SK-N-SH treated with all-trans-retinoic acid at 6 μM for 48 hours (cell line): Measurements from ENCODE around the gene CACNA2D3.

Experiments
- ATAC-seq: fragments of 200-7000 bp; cut with Tn5 transposase; 3 replicates; pipeline ENCODE4 v1.9.1; 2020; ENCODE audit warnings: mild to moderate bottlenecking, moderate library complexity
- BACH2 ChIP-seq: fragments of 250-450 bp; sonication (Bioruptor Pico); IDR thresholded peaks from 2 replicates; pipeline ENCODE4 v1.9.0; 2021; ENCODE audit warnings: mild to moderate bottlenecking, borderline replicate concordance
- CSDC2 ChIP-seq: fragments of 250-450 bp; sonication (Bioruptor Pico); IDR thresholded peaks from 2 replicates; pipeline ENCODE4 v1.5.0; 2020; ENCODE audit warnings: mild to moderate bottlenecking, moderate library complexity
- ESRRG ChIP-seq: fragments of 250-450 bp; sonication (Bioruptor Pico); IDR thresholded peaks from 2 replicates; pipeline ENCODE4 v1.6.1; 2021; ENCODE audit warnings: mild to moderate bottlenecking
- GLIS3 ChIP-seq: fragments of 250-450 bp; sonication (Bioruptor Pico); IDR thresholded peaks from 2 replicates; pipeline ENCODE4 v1.5.0; 2020; ENCODE audit warnings: mild to moderate bottlenecking, moderate library complexity
- ISL1 ChIP-seq: fragments of 250-450 bp; sonication (Bioruptor Pico); IDR thresholded peaks from 2 replicates; pipeline ENCODE4 v2.1.2; 2022; ENCODE audit warnings: mild to moderate bottlenecking, moderate library complexity
- OSR1 ChIP-seq: fragments of 250-450 bp; sonication (Bioruptor Pico); IDR thresholded peaks from 2 replicates; pipeline ENCODE4 v1.8.0; 2022; ENCODE audit warnings: moderate library complexity, mild to moderate bottlenecking, inconsistent platforms
- PPARA ChIP-seq: fragments of 250-450 bp; sonication (Bioruptor Pico); IDR thresholded peaks from 2 replicates; pipeline ENCODE4 v1.5.0; 2020; ENCODE audit warnings: mild to moderate bottlenecking, borderline replicate concordance
- RARB ChIP-seq: fragments of 250-450 bp; sonication (Bioruptor Pico); IDR thresholded peaks from 2 replicates; pipeline ENCODE4 v1.8.0; 2021; ENCODE audit warnings: mild to moderate bottlenecking, moderate library complexity
- SNAI2 ChIP-seq: fragments of 250-450 bp; sonication (Bioruptor Pico); IDR thresholded peaks from 2 replicates; pipeline ENCODE4 v1.5.0; 2020; ENCODE audit warnings: mild to moderate bottlenecking, moderate library complexity
- TCF4 ChIP-seq: fragments of 250-450 bp; sonication (Bioruptor Pico); IDR thresholded peaks from 2 replicates; pipeline ENCODE4 v1.8.0; 2021; ENCODE audit warnings: mild to moderate bottlenecking, moderate library complexity, borderline replicate concordance
- ZC3H10 ChIP-seq: fragments of 250-450 bp; sonication (Bioruptor Pico); IDR thresholded peaks from 2 replicates; pipeline ENCODE4 v1.5.1; 2021; ENCODE audit warnings: mild to moderate bottlenecking, moderate library complexity
- ZFP3 ChIP-seq: fragments of 250-450 bp; sonication (Bioruptor Pico); IDR thresholded peaks from 2 replicates; pipeline ENCODE4 v1.5.0; 2020; ENCODE audit warnings: mild to moderate bottlenecking, moderate library complexity
- ZNF565 ChIP-seq: fragments of 450-650 bp; formaldehyde crosslinking; conservative IDR thresholded peaks from 2 replicates; pipeline ENCODE4 v1.5.0; 2020; ENCODE audit warnings: low read depth, mild to moderate bottlenecking, moderate library complexity
- ZNF70 ChIP-seq: fragments of 450-650 bp; formaldehyde crosslinking; IDR thresholded peaks from 2 replicates; pipeline ENCODE4 v1.5.0; 2020; ENCODE audit warnings: mild to moderate bottlenecking, moderate library complexity
- ZNF8 ChIP-seq: fragments of 450-650 bp; formaldehyde crosslinking; IDR thresholded peaks from 2 replicates; pipeline ENCODE4 v1.5.0; 2020; ENCODE audit warnings: mild to moderate bottlenecking, moderate library complexity
- TF ChIP-seq, protein P1 (sequence below): fragments of 250-450 bp; sonication (Bioruptor Pico); IDR thresholded peaks from 2 replicates; pipeline ENCODE4 v1.5.0; 2020; ENCODE audit warnings: mild to moderate bottlenecking, moderate library complexity
- TF ChIP-seq, protein P2 (sequence below): fragments of 250-450 bp; sonication (Bioruptor Pico); IDR thresholded peaks from 2 replicates; pipeline ENCODE4 v1.8.0; 2020; ENCODE audit warnings: mild to moderate bottlenecking, moderate library complexity, borderline replicate concordance
- TF ChIP-seq, protein P3 (sequence below): fragments of 250-450 bp; sonication (Bioruptor Pico); IDR thresholded peaks from 2 replicates; pipeline ENCODE4 v1.8.0; 2021; ENCODE audit warnings: low read depth, mild to moderate bottlenecking, moderate library complexity, borderline replicate concordance
- TF ChIP-seq, protein P4 (sequence below): fragments of 250-450 bp; sonication (Bioruptor Pico); IDR thresholded peaks from 2 replicates; pipeline ENCODE4 v1.5.1; 2020; ENCODE audit warnings: low read depth, mild to moderate bottlenecking, moderate library complexity
- TF ChIP-seq, protein P5 (sequence below): fragments of 250-450 bp; sonication (Bioruptor Pico); IDR thresholded peaks from 2 replicates; pipeline ENCODE4 v1.5.1; 2021; ENCODE audit warnings: mild to moderate bottlenecking, moderate library complexity

The CACNA2D3 gene

DNA sequence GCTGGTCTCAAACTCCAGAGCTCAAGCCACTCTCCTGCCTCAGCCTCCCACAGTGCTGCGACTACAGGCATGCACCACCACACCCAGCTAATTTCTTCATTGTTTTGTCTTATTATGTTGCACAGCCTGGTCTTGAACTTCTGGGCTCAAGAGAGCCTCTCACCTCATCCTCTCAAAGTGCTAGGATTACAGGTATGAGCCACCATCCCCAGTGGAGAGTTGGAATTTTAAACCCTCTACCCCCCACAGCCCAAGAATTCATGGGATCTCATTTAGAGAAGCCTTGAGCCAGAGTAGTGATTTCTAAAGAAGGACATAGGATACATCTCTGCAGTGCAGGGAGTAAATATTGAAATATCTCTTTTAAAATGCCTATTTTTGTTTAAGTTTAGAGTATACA, 221.1 kb downstream of the CACNA2D3 start:
- ATAC-seq: no peak
- TF ChIP-seq, protein P1, sequence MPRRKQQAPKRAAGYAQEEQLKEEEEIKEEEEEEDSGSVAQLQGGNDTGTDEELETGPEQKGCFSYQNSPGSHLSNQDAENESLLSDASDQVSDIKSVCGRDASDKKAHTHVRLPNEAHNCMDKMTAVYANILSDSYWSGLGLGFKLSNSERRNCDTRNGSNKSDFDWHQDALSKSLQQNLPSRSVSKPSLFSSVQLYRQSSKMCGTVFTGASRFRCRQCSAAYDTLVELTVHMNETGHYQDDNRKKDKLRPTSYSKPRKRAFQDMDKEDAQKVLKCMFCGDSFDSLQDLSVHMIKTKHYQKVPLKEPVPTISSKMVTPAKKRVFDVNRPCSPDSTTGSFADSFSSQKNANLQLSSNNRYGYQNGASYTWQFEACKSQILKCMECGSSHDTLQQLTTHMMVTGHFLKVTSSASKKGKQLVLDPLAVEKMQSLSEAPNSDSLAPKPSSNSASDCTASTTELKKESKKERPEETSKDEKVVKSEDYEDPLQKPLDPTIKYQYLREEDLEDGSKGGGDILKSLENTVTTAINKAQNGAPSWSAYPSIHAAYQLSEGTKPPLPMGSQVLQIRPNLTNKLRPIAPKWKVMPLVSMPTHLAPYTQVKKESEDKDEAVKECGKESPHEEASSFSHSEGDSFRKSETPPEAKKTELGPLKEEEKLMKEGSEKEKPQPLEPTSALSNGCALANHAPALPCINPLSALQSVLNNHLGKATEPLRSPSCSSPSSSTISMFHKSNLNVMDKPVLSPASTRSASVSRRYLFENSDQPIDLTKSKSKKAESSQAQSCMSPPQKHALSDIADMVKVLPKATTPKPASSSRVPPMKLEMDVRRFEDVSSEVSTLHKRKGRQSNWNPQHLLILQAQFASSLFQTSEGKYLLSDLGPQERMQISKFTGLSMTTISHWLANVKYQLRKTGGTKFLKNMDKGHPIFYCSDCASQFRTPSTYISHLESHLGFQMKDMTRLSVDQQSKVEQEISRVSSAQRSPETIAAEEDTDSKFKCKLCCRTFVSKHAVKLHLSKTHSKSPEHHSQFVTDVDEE (CRISPR knock-in tag): no peak
- no peak for TF ChIP-seq ZNF8 (CRISPR knock-in tag)

DNA sequence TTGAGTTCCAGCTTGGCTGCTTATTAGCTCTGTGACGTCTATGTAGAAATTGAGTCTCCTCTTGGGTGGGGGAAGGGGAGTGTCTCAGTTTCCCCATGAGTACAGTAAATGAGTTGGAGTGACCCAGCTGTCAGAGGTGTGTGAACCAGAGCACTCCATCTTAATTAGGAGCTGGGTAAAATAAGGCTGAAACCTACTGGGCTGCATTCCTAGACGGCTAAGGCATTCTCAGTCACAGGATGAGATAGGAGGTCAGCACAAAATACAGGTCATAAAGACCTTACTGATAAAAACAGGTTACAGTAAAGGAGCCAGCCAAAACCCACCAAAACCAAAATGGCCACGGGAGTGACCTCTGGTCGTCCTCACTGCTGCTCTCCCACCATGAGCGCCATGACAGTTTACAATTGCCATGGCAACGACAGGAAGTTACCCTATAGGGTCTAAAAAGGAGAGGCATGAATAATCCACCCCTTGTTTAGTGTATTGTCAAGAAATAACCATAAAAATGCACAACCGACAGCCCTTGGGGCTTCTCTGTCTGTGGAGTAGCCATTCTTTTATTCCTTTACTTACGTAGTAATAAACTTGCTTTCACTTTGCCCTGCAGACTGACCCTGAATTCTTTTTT, 222.4 kb downstream of the CACNA2D3 start:
- ATAC-seq: no peak
- no peak for TF ChIP-seq ZNF8 (CRISPR knock-in tag)
- TF ChIP-seq ZNF70 (CRISPR knock-in tag): no peak
- TF ChIP-seq PPARA (CRISPR knock-in tag): no peak
- TF ChIP-seq, protein P2, sequence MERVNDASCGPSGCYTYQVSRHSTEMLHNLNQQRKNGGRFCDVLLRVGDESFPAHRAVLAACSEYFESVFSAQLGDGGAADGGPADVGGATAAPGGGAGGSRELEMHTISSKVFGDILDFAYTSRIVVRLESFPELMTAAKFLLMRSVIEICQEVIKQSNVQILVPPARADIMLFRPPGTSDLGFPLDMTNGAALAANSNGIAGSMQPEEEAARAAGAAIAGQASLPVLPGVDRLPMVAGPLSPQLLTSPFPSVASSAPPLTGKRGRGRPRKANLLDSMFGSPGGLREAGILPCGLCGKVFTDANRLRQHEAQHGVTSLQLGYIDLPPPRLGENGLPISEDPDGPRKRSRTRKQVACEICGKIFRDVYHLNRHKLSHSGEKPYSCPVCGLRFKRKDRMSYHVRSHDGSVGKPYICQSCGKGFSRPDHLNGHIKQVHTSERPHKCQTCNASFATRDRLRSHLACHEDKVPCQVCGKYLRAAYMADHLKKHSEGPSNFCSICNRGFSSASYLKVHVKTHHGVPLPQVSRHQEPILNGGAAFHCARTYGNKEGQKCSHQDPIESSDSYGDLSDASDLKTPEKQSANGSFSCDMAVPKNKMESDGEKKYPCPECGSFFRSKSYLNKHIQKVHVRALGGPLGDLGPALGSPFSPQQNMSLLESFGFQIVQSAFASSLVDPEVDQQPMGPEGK (CRISPR knock-in tag): no peak
- TF ChIP-seq ZNF565 (CRISPR knock-in tag): no peak
- TF ChIP-seq, protein P3, sequence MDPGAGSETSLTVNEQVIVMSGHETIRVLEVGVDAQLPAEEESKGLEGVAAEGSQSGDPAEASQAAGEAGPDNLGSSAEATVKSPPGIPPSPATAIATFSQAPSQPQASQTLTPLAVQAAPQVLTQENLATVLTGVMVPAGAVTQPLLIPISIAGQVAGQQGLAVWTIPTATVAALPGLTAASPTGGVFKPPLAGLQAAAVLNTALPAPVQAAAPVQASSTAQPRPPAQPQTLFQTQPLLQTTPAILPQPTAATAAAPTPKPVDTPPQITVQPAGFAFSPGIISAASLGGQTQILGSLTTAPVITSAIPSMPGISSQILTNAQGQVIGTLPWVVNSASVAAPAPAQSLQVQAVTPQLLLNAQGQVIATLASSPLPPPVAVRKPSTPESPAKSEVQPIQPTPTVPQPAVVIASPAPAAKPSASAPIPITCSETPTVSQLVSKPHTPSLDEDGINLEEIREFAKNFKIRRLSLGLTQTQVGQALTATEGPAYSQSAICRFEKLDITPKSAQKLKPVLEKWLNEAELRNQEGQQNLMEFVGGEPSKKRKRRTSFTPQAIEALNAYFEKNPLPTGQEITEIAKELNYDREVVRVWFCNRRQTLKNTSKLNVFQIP (CRISPR knock-in tag): no peak
- no peak for TF ChIP-seq GLIS3
- TF ChIP-seq, protein P1 (CRISPR knock-in tag): no peak
- no peak for TF ChIP-seq OSR1 (CRISPR knock-in tag)
- no peak for TF ChIP-seq RARB (CRISPR knock-in tag)
- TF ChIP-seq TCF4 (CRISPR knock-in tag): no peak
- no peak for TF ChIP-seq SNAI2 (CRISPR knock-in tag)
- no peak for TF ChIP-seq CSDC2 (CRISPR knock-in tag)
- TF ChIP-seq ZFP3 (CRISPR knock-in tag): no peak
- TF ChIP-seq ZC3H10 (CRISPR knock-in tag): no peak
- TF ChIP-seq, protein P4, sequence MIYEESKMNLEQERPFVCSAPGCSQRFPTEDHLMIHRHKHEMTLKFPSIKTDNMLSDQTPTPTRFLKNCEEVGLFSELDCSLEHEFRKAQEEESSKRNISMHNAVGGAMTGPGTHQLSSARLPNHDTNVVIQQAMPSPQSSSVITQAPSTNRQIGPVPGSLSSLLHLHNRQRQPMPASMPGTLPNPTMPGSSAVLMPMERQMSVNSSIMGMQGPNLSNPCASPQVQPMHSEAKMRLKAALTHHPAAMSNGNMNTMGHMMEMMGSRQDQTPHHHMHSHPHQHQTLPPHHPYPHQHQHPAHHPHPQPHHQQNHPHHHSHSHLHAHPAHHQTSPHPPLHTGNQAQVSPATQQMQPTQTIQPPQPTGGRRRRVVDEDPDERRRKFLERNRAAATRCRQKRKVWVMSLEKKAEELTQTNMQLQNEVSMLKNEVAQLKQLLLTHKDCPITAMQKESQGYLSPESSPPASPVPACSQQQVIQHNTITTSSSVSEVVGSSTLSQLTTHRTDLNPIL (CRISPR knock-in tag): no peak
- TF ChIP-seq, protein P5, sequence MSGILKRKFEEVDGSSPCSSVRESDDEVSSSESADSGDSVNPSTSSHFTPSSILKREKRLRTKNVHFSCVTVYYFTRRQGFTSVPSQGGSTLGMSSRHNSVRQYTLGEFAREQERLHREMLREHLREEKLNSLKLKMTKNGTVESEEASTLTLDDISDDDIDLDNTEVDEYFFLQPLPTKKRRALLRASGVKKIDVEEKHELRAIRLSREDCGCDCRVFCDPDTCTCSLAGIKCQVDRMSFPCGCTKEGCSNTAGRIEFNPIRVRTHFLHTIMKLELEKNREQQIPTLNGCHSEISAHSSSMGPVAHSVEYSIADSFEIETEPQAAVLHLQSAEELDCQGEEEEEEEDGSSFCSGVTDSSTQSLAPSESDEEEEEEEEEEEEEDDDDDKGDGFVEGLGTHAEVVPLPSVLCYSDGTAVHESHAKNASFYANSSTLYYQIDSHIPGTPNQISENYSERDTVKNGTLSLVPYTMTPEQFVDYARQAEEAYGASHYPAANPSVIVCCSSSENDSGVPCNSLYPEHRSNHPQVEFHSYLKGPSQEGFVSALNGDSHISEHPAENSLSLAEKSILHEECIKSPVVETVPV (CRISPR knock-in tag): no peak
- no peak for TF ChIP-seq ISL1 (CRISPR knock-in tag)
- TF ChIP-seq BACH2 (CRISPR knock-in tag): no peak
- no peak for TF ChIP-seq ESRRG (CRISPR knock-in tag)
